ENCODE data around the gene SNX20.

DNA sequence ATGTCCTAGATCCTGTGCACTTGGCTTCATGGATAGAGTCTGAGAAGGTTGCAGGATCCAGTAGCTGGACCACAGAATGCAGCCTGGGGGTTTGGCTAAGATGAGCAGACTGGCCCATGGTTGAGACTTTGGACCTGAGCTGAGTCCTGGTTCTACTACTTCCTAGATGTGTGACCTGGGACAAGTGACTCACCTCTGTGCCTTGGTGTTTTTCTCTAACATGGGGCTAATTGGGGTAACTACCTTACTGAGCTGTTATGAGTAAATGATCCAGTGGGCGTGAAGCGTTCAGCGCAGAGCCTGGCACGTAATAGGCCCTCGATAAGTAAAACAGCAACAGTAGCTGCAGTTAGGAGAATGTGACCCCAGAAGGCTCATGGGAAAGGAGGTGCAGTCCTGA is 38.8 kb downstream of the SNX20 start:
- TF ChIP-seq, protein P1, sequence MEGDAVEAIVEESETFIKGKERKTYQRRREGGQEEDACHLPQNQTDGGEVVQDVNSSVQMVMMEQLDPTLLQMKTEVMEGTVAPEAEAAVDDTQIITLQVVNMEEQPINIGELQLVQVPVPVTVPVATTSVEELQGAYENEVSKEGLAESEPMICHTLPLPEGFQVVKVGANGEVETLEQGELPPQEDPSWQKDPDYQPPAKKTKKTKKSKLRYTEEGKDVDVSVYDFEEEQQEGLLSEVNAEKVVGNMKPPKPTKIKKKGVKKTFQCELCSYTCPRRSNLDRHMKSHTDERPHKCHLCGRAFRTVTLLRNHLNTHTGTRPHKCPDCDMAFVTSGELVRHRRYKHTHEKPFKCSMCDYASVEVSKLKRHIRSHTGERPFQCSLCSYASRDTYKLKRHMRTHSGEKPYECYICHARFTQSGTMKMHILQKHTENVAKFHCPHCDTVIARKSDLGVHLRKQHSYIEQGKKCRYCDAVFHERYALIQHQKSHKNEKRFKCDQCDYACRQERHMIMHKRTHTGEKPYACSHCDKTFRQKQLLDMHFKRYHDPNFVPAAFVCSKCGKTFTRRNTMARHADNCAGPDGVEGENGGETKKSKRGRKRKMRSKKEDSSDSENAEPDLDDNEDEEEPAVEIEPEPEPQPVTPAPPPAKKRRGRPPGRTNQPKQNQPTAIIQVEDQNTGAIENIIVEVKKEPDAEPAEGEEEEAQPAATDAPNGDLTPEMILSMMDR (IDR thresholded peaks at IDR 0.05) = no peak
- TF ChIP-seq POLR2A (IDR thresholded peaks at IDR 0.05) (no peak), POLR2AphosphoS5 (IDR thresholded peaks at IDR 0.05) (no peak)

Data from prostate gland (tissue), 2 donors.